H1 (cell line): Measurements from ENCODE around the gene SLC25A27. TPM values are rescaled to one million over a fixed set of nuclear protein-coding genes. Genes with fewer than 3 reads are reported as not detected.

Experiments
- CTCF ChIA-PET: fragments of 300-600 bp; sonication (Branson Sonifier 250); formaldehyde crosslinking; loops from one replicate; lab custom pipeline; 2021; ENCODE audit not compliant: partially characterized antibody; lab: Charles Lee
- POLR2A ChIA-PET: fragments of 300-600 bp; sonication (Branson Sonifier 250); formaldehyde crosslinking; loops from one replicate; lab custom pipeline; 2021; ENCODE audit warnings: inconsistent platforms; ENCODE audit not compliant: partially characterized antibody; lab: Charles Lee
- DNase-seq, 2 experiments: peaks; one replicate each; pipeline versions ENCODE4 v3.0.0 to v3.0.0-alpha.2; 2010 to 2022; ENCODE audit warnings: low spot score in 2 of 2, low read depth in 1 of 2, mixed read lengths in 1 of 2
- FAIRE-seq: peaks from 2 replicates; lab custom pipeline; 2011; peaks lifted over from hg19 to GRCh38; lab: Jason Lieb, UNC
- H2AFZ ChIP-seq: 2 replicates; pipeline ENCODE4 v1.8.1; 2012; ENCODE audit warnings: low read length, inconsistent platforms
- H2AK5ac ChIP-seq: 2 replicates; pipeline ENCODE4 v1.6.1; 2013; ENCODE audit warnings: low read depth, low read length
- H2BK120ac ChIP-seq: replicated peaks from 2 replicates; pipeline ENCODE3; 2013; ENCODE audit warnings: low read depth, low read length, inconsistent platforms
- H2BK12ac ChIP-seq: 2 replicates; pipeline ENCODE4 v1.6.1; 2013; ENCODE audit warnings: low read depth, low read length
- H2BK15ac ChIP-seq: 2 replicates; pipeline ENCODE4 v1.6.1; 2013; ENCODE audit warnings: low read length
- H2BK20ac ChIP-seq: 2 replicates; pipeline ENCODE4 v1.6.1; 2013; ENCODE audit warnings: low read length
- H2BK5ac ChIP-seq: 2 replicates; pipeline ENCODE4 v1.6.1; 2013; ENCODE audit warnings: low read depth, low read length
- H3K14ac ChIP-seq: 2 replicates; pipeline ENCODE4 v1.6.1; 2013; ENCODE audit warnings: inconsistent platforms; ENCODE audit not compliant: insufficient read length
- H3K18ac ChIP-seq: 2 replicates; pipeline ENCODE4 v1.6.1; 2013; ENCODE audit warnings: low read length; ENCODE audit errors: extremely low read depth
- H3K23ac ChIP-seq: 2 replicates; pipeline ENCODE4 v1.6.1; 2013; ENCODE audit warnings: inconsistent platforms; ENCODE audit not compliant: insufficient read length
- H3K23me2 ChIP-seq: 2 replicates; pipeline ENCODE4 v1.6.1; 2013; ENCODE audit warnings: low read depth, low read length
- H3K27ac ChIP-seq: 2 replicates; pipeline ENCODE4 v1.6.1; 2011; ENCODE audit warnings: low read depth, low read length, inconsistent platforms
- H3K27me3 ChIP-seq, 4 experiments: replicated peaks in 1 of 4; 1 replicate in 1 of 4; 2 replicates in 3 of 4; pipeline versions ENCODE4 v1.6.1 to v1.8.1; 2011 to 2013; ENCODE audit warnings: low read length in 3 of 4, mild to moderate bottlenecking in 3 of 4, inconsistent platforms in 2 of 4, mixed read lengths in 2 of 4, moderate library complexity in 1 of 4; ENCODE audit not compliant: control insufficient read depth in 3 of 4, insufficient read depth in 3 of 4; ENCODE audit errors: extremely low read depth in 1 of 4
- H3K36me3 ChIP-seq, 4 experiments: 2 replicates each; pipeline versions ENCODE4 v1.6.1 to v1.8.1; 2011 to 2013; ENCODE audit warnings: mild to moderate bottlenecking in 4 of 4, low read length in 3 of 4, moderate library complexity in 2 of 4, control low read depth in 1 of 4, inconsistent platforms in 1 of 4; ENCODE audit not compliant: insufficient read depth in 4 of 4, control insufficient read depth in 2 of 4
- H3K4ac ChIP-seq: replicated peaks from 2 replicates; pipeline ENCODE3; 2013; ENCODE audit warnings: low read length, low read depth, mixed read lengths, inconsistent platforms; ENCODE audit not compliant: insufficient read length
- H3K4me1 ChIP-seq, 4 experiments: replicated peaks in 1 of 4; 1 replicate in 1 of 4; 2 replicates in 3 of 4; pipeline versions ENCODE4 v1.6.1 to v1.8.1; 2011 to 2013; ENCODE audit warnings: low read length in 3 of 4, inconsistent platforms in 2 of 4, mixed read lengths in 1 of 4; ENCODE audit not compliant: insufficient read depth in 4 of 4, control insufficient read depth in 3 of 4
- H3K4me2 ChIP-seq, 2 experiments: 2 replicates each; pipeline versions ENCODE4 v1.6.1 to v1.8.1; 2011 to 2013; ENCODE audit warnings: low read depth in 2 of 2, low read length in 2 of 2, control low read depth in 1 of 2, inconsistent platforms in 1 of 2, mild to moderate bottlenecking in 1 of 2; ENCODE audit not compliant: insufficient read depth in 1 of 2
- H3K4me3 ChIP-seq, 4 experiments: fragments of 200-600, 300-600 bp in 1 of 4; sonication (generic), shearing (Covaris generic), sonication (Bioruptor Twin) in 1 of 4; 2 replicates each; pipeline versions ENCODE4 v1.5.1 to v1.8.1; 2011 to 2016; ENCODE audit warnings: low read length in 4 of 4, low read depth in 3 of 4, control low read depth in 2 of 4, inconsistent platforms in 2 of 4, mild to moderate bottlenecking in 2 of 4, mixed read lengths in 1 of 4, moderate library complexity in 1 of 4; ENCODE audit not compliant: insufficient read depth in 2 of 4; ENCODE audit errors: extremely low read depth in 1 of 4
- H3K56ac ChIP-seq: replicated peaks from 2 replicates; pipeline ENCODE3; 2013; ENCODE audit warnings: low read depth, mild to moderate bottlenecking, mixed read lengths, low read length, inconsistent platforms; ENCODE audit not compliant: insufficient read length
- H3K79me1 ChIP-seq: 2 replicates; pipeline ENCODE4 v1.6.1; 2013; ENCODE audit warnings: low read depth, low read length, control low read depth
- H3K79me2 ChIP-seq, 2 experiments: 2 replicates each; pipeline versions ENCODE4 v1.6.1 to v1.8.1; 2012 to 2013; ENCODE audit warnings: low read length in 2 of 2, mild to moderate bottlenecking in 2 of 2, inconsistent platforms in 1 of 2; ENCODE audit not compliant: insufficient read depth in 2 of 2, control insufficient read depth in 1 of 2
- H3K9ac ChIP-seq, 4 experiments: replicated peaks in 1 of 4; 1 replicate in 1 of 4; 2 replicates in 3 of 4; pipeline versions ENCODE4 v1.6.1 to v1.8.1; 2011 to 2013; ENCODE audit warnings: low read depth in 3 of 4, low read length in 3 of 4, control low read depth in 2 of 4, mild to moderate bottlenecking in 2 of 4, moderate library complexity in 2 of 4, inconsistent platforms in 1 of 4; ENCODE audit errors: extremely low read depth in 1 of 4
- H3K9me3 ChIP-seq, 2 experiments: 2 replicates each; pipeline versions ENCODE4 v1.6.1 to v1.8.1; 2012 to 2013; ENCODE audit warnings: mild to moderate bottlenecking in 2 of 2, moderate library complexity in 2 of 2, control low read depth in 1 of 2, inconsistent platforms in 1 of 2, low read depth in 1 of 2, low read length in 1 of 2, mixed read lengths in 1 of 2; ENCODE audit not compliant: insufficient read depth in 2 of 2
- H4K20me1 ChIP-seq, 2 experiments: replicated peaks in 1 of 2; 2 replicates each; pipeline versions ENCODE3 to v1.8.1; 2011 to 2013; ENCODE audit warnings: inconsistent platforms in 2 of 2, low read length in 2 of 2, mild to moderate bottlenecking in 1 of 2; ENCODE audit not compliant: insufficient read depth in 2 of 2, control insufficient read depth in 1 of 2
- H4K5ac ChIP-seq: 2 replicates; pipeline ENCODE4 v1.6.1; 2013; ENCODE audit warnings: low read length, low read depth, mixed read lengths, inconsistent platforms; ENCODE audit not compliant: insufficient read length
- H4K8ac ChIP-seq: 2 replicates; pipeline ENCODE4 v1.8.0; 2013; ENCODE audit warnings: mild to moderate bottlenecking, moderate library complexity, low read length, inconsistent platforms; ENCODE audit not compliant: insufficient read depth; ENCODE audit errors: extremely low read depth
- H4K91ac ChIP-seq: replicated peaks from 2 replicates; pipeline ENCODE3; 2013; ENCODE audit warnings: low read length, mixed read lengths, inconsistent platforms; ENCODE audit not compliant: insufficient read length
- ASH2L ChIP-seq: fragments of 200-600, 300-600 bp; sonication (generic); IDR thresholded peaks from one replicate; pipeline ENCODE4 v1.7.1; 2017; ENCODE audit warnings: low read length
- RAD21 ChIP-seq, 2 experiments: IDR thresholded peaks in 1 of 2; conservative IDR thresholded peaks in 1 of 2; 2 replicates each; pipeline ENCODE4 v1.6.1; 2011; ENCODE audit warnings: low read depth in 2 of 2, low read length in 2 of 2, improper control_type of control experiment in 1 of 2, inconsistent platforms in 1 of 2, mild to moderate bottlenecking in 1 of 2, moderate library complexity in 1 of 2
- RNF2 ChIP-seq: fragments of 200-900, 300-1000 bp; sonication (generic); IDR thresholded peaks from 2 replicates; pipeline ENCODE4 v1.7.1; 2016; ENCODE audit warnings: borderline replicate concordance, low read depth, mild to moderate bottlenecking, antibody characterized with exemption, low read length; ENCODE audit not compliant: poor library complexity, severe bottlenecking; ENCODE audit errors: missing control alignments
- SRF ChIP-seq: IDR thresholded peaks from 2 replicates; pipeline ENCODE4 v1.6.1; 2011; ENCODE audit warnings: mild to moderate bottlenecking, low read depth, low read length, moderate library complexity
- whole genome bisulfite sequencing, 2 experiments: shearing (Covaris generic) in 1 of 2; methylation state at CpG; one replicate each; pipeline versions ENCODE4 v1.1.6 to v1.1.7; 2013 to 2015; ENCODE audit warnings: low lambda C conversion rate in 2 of 2, mixed read lengths in 2 of 2, inconsistent platforms in 1 of 2, low coverage in 1 of 2, missing lambda C conversion rate in 1 of 2; ENCODE audit not compliant: insufficient replicate concordance in 2 of 2, insufficient coverage in 1 of 2, insufficient read length in 1 of 2; ENCODE audit errors: extremely low coverage in 1 of 2, missing lambda C conversion rate in 1 of 2; 5-methylcytosine and 5-hydroxymethylcytosine counted together
- polyA plus RNA-seq, 7 experiments: library from polyadenylated mRNA; depleted of rRNA in 3 of 7; stranded (reverse) in 5 of 7; unstranded in 2 of 7; fragments of >200 nt in 5 of 7; fragments of 200-250 nt in 2 of 7; gene quantifications; 1 replicate in 5 of 7; 2 replicates in 1 of 7; 4 replicates in 1 of 7; pipeline versions ENCODE4 v1.2.1 to v1.2.3, GENCODE V29; 2011 to 2013; ENCODE audit warnings: missing spikeins in 2 of 7, mixed read lengths in 2 of 7
- total RNA-seq: library from RNA; stranded (reverse); fragmentation: NEBNext Ultra II Directional; extraction: Animal tissue kit (Norgen Biotek cat#: 25700); gene quantifications from 2 replicates; pipeline ENCODE4 v1.2.1, GENCODE V29; 2021

Gene SLC25A27
- total and polyA plus RNA-seq, 2 of the 8 experiments (the other 6 are each of a cell fraction or from before 2014, with no cell fraction given): 7.3 to 8.4 TPM

DNA sequence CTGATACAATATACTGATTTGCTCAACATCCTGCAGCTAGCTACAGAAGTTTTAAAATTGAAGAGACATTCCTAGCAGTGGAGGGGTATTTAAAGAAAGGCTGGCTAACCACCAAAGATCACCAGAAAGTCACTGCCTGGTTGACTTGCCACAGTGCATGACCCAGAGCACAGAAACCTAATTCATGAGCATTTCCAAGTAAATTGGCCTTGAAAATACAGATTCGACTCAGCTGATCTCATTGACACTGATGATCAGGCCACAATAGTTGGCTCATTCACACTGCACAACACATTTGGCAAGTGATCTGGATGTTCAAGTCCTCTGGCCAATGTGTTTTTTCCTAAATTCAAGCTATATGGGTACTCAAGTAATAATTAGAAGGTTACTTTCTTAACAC, 21.6 kb downstream of the SLC25A27 start:
- Histone ChIP-seq H2BK12ac (no peak overlapping the region), H3K27me3 (no peaks in the 10 kb centered on the region), H3K79me2 (no peaks in the 10 kb centered on the region), H3K23me2 (no peaks in the 10 kb centered on the region), H3K14ac (no peak overlapping the region), H2BK5ac (no peak overlapping the region), H2BK120ac (no peak overlapping the region), H3K9me3 (no peaks in the 10 kb centered on the region), H3K23ac (no peak overlapping the region), H3K36me3 (no peaks in the 10 kb centered on the region), H4K5ac (no peak overlapping the region), H2BK15ac (no peak overlapping the region), H3K4ac (no peak overlapping the region), H3K4me2 (no peak overlapping the region), H2BK20ac (no peak overlapping the region), H2AFZ (no peak overlapping the region), H3K18ac (no peak overlapping the region), H4K20me1 (no peaks in the 10 kb centered on the region), H2AK5ac (no peak overlapping the region), H3K4me3 (no peak overlapping the region), H3K9ac (no peak overlapping the region), H3K27ac (no peak overlapping the region), H4K8ac (no peak overlapping the region), H3K56ac (no peak overlapping the region), H3K4me1 (no peaks in the 10 kb centered on the region), H3K79me1 (no peaks in the 10 kb centered on the region), H4K91ac (no peak overlapping the region)
- DNase-seq: no peak
- FAIRE-seq: no peak
- WGBS, 2 experiments: 82% methylated on average over 1 of the region's 1 CpG; no CpG with 5 or more reads in 1 of the 2 experiments
- ChIA-PET POLR2A (no interaction called here), CTCF (interaction anchor here (0.7 to 3.7 kb wide), 7 partner anchors 18 to 584 kb away, joined by 3 to 14 read pairs (median 3); no protein-coding TSS in a partner anchor)
- TF ChIP-seq SRF (no peak), ASH2L (no peak), RNF2 (no peak), RAD21 (IDR thresholded peaks at IDR 0.05 in 1 of 2, conservative IDR thresholded peaks at IDR 0.05 in 1 of 2; ENCODE audit: low read depth in 2 of 2, low read length in 2 of 2) (no peak)
